Stimulated activated CD4-positive, alpha-beta T cell treated with anti-CD3 and anti-CD28 coated beads, TNF-alpha, amount 100 ng/mL, for 4 hours (primary cell): ENCODE results near the gene ODF4.
"Not testable (repeated sequence)": the region's sequence is repeated elsewhere in the genome, so short reads cannot be mapped to it uniquely, and the experiment has no call there.

Experiments
- DNase-seq, 3 experiments: peaks; one replicate each; pipeline ENCODE4 v3.0.0-alpha.2; 2020; ENCODE audit warnings: low read depth in 3 of 3

The ODF4 gene

DNA sequence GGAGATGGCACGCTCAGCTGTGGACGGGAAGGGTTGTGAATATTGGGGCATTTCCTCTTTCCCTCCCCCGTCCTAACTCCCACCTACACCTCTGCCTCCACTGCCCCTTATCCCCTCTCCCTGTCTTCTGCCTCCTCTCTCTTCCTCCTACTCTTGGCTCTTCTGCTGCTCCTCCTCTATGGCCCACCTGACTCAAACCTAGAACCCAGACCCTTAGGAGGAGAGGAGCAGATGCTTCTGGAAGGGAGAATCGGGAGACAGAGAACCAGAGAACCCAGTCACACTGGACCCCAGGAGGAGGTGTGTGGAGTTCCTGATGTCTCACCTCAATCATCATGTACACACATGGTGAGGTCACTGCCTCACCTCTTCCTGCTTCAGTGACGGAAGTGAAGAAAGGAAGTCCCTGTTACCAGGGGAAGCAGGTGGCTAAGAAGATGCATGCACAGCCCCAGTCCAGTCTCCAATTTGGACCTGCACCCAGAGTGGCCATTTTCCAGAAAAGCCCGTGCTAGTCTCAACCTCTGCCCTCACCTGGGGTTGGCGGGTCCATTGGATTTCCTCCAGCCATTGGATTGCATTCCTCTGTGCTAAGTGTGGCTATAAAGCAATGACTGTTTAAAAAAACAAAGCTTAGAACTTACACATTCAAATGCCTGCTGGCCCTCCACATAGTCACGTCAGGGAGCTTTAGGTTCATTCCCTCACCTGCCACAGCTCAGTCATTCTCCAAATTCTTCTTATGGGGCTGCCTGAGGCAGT, 54.0 kb downstream of the ODF4 start:
- no peak for DNase-seq

DNA sequence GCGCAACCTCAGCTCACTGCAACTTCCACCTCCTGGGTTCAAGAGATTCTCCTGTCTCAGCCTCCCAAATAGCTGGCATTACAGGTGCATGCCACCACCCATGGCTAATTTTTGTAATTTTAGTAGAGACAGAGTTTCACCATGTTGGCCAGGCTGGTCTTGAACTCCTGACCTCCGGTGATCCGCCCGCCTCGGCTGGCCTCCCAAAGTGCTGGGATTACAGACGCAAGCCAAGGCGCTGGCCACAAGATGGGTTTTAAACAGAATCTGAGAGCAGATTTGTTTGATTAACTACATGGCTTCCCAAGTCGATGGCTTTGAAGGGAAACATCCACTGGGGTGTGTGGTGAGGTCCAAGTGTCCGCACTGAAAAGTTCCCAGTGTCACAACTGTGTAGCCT, 54.9 kb downstream of the ODF4 start:
- DNase-seq = not testable (repeated sequence)
